Mucosa of descending colon (tissue), 3 donors: Measurements from ENCODE around the gene HSD3B1. TPM values are rescaled to one million over a fixed set of nuclear protein-coding genes. Genes with fewer than 3 reads are reported as not detected.
A peak's percentile ranks its signal among the peaks of the same experiment; 100 is the strongest.
"Not testable (repeated sequence)": the region's sequence is repeated elsewhere in the genome, so short reads cannot be mapped to it uniquely, and the experiment has no call there.

ENCODE experiments used
- ATAC-seq: fragments of 200-7000 bp; cut with Tn5 transposase; one replicate; pipeline ENCODE4 v1.9.1; 2020; ENCODE audit warnings: mild to moderate bottlenecking, moderate library complexity
- DNase-seq, 3 donors: peaks; one replicate each; pipeline ENCODE4 v3.0.0-alpha.2; 2020
- H3K36me3 ChIP-seq: fragments of 200-600 bp; one replicate; pipeline ENCODE4 v1.8.0; 2021; ENCODE audit warnings: low read depth, mild to moderate bottlenecking
- H3K4me1 ChIP-seq: fragments of 200-600 bp; one replicate; pipeline ENCODE4 v1.8.0; 2021; ENCODE audit warnings: low read depth, mild to moderate bottlenecking
- H3K4me3 ChIP-seq: fragments of 200-600 bp; one replicate; pipeline ENCODE4 v1.8.0; 2021; ENCODE audit warnings: mild to moderate bottlenecking
- H3K9me3 ChIP-seq: fragments of 200-600 bp; one replicate; pipeline ENCODE4 v1.8.0; 2021; ENCODE audit warnings: mild to moderate bottlenecking
- CTCF ChIP-seq: fragments of 200-600 bp; IDR thresholded peaks from one replicate; pipeline ENCODE4 v1.8.0; 2022; ENCODE audit warnings: antibody characterized with exemption, mild to moderate bottlenecking
- intact Hi-C, 2 donors: fragments of 100-400 bp; cut with DNase I in 1 of 2; cut with micrococcal nuclease in 1 of 2; formaldehyde crosslinking; loops; one replicate each; pipeline versions ENCODE4 v1.11.0 to v1.11.1; 2022; cut with DNase I, micrococcal nuclease
- total RNA-seq, 3 donors: library from RNA; stranded (reverse); fragmentation: NEBNext Ultra II Directional in 2 of 3; extraction: Animal tissue kit (Norgen Biotek cat#: 25700) in 2 of 3; gene quantifications; one replicate each; pipeline versions ENCODE4 v1.2.1 to v1.2.4, GENCODE V29; 2021 to 2023
- donor health status: DM: no; HTN: no; CAD: no; lungs with moderate emphysema.
- donor health status: DM: no; HTN: no; CAD: no.
- donor health status: DM: no; HTN: yes; CAD: no.

The HSD3B1 gene
- total RNA-seq, 3 donors from 2014 or later = 0.41 to 0.48 TPM; not detected in 1

GRCh38 chr1:119516247-119516646, 9.2 kb downstream of the HSD3B1 start:
- no peak overlapping the region for H3K4me3 ChIP-seq
- TF ChIP-seq CTCF = no peak
- no peaks in the 10 kb centered on the region for H3K36me3 ChIP-seq
- DNase-seq (no peak), ATAC-seq (no peak)
- H3K9me3 ChIP-seq = no peaks in the 10 kb centered on the region
- no peaks in the 10 kb centered on the region for H3K4me1 ChIP-seq
- intact Hi-C loops = no loop called here

- peak; percentile 47 for ATAC-seq
- no peaks in the 10 kb centered on the region for H3K9me3 ChIP-seq
- no peaks in the 10 kb centered on the region for H3K36me3 ChIP-seq
- intact Hi-C loops = no loop called here
- TF ChIP-seq CTCF = no peak
- no peak overlapping the region for H3K4me3 ChIP-seq
- no peaks in the 10 kb centered on the region for H3K4me1 ChIP-seq
- DNase-seq = no peak
Measured at GRCh38 chr1:119516680-119517079, 9.7 kb downstream of the HSD3B1 start.

GRCh38 chr1:119517667-119518066, 10.7 kb downstream of the HSD3B1 start:
- ATAC-seq, H3K4me3 ChIP-seq, DNase-seq, H3K4me1 ChIP-seq, H3K9me3 ChIP-seq, H3K36me3 ChIP-seq, intact Hi-C loops: not testable (repeated sequence)

- DNase-seq = no peak
- H3K9me3 ChIP-seq = no peaks in the 10 kb centered on the region
- TF ChIP-seq CTCF = no peak
- no peaks in the 10 kb centered on the region for H3K4me1 ChIP-seq
- no peak overlapping the region for H3K4me3 ChIP-seq
- ATAC-seq = no peak
- intact Hi-C loops = no loop called here
- no peaks in the 10 kb centered on the region for H3K36me3 ChIP-seq
Measured at GRCh38 chr1:119531606-119532323, 24.8 kb downstream of the HSD3B1 start.

- TF ChIP-seq CTCF = no peak
- intact Hi-C loops = no loop called here
- Histone ChIP-seq H3K4me1 (no peaks in the 10 kb centered on the region), H3K36me3 (no peaks in the 10 kb centered on the region), H3K9me3 (no peaks in the 10 kb centered on the region), H3K4me3 (no peak overlapping the region)
- ATAC-seq = no peak
- no peak for DNase-seq
Measured at GRCh38 chr1:119532324-119532910, 25.4 kb downstream of the HSD3B1 start.

- DNase-seq (no peak), ATAC-seq (no peak)
- no peak overlapping the region for H3K4me3 ChIP-seq
- H3K4me1 ChIP-seq = no peaks in the 10 kb centered on the region
- H3K36me3 ChIP-seq = no peaks in the 10 kb centered on the region
- no peak for TF ChIP-seq CTCF
- intact Hi-C loops = no loop called here
- no peaks in the 10 kb centered on the region for H3K9me3 ChIP-seq
Measured at GRCh38 chr1:119535381-119535780, 28.4 kb downstream of the HSD3B1 start.
